K562 (cell line): ENCODE results near the gene CD164. TPM values are rescaled to one million over a fixed set of nuclear protein-coding genes. Genes with fewer than 3 reads are reported as not detected.

ENCODE experiments used
- ATF1 ChIP-seq, 2 experiments: fragments of 450-650 bp in 1 of 2; IDR thresholded peaks; 2 replicates each; pipeline ENCODE4 v1.6.1; 2016; ENCODE audit warnings: missing compliant biosample characterization in 1 of 2, missing genetic modification characterization in 1 of 2
- CHCHD3 ChIP-seq: fragments of 250-450 bp; sonication (Bioruptor Pico); IDR thresholded peaks from 2 replicates; pipeline ENCODE4 v2.1.2; 2022; ENCODE audit warnings: mild to moderate bottlenecking
- DEAF1 ChIP-seq: fragments of 450-650 bp; formaldehyde crosslinking; IDR thresholded peaks from 2 replicates; pipeline ENCODE4 v1.4.0; 2020; ENCODE audit warnings: mild to moderate bottlenecking, moderate library complexity
- ETV1 ChIP-seq: fragments of 450-650 bp; conservative IDR thresholded peaks from 2 replicates; pipeline ENCODE4 v1.6.1; 2016; ENCODE audit warnings: missing genetic modification characterization, control low read depth, low read depth, missing compliant biosample characterization
- FOXP4 ChIP-seq: sonication (generic); formaldehyde crosslinking; IDR thresholded peaks from 2 replicates; pipeline ENCODE4 v1.8.0; 2022; ENCODE audit warnings: mild to moderate bottlenecking, missing genetic modification reagents, borderline replicate concordance
- HBP1 ChIP-seq: fragments of 450-650 bp; formaldehyde crosslinking; IDR thresholded peaks from 2 replicates; pipeline ENCODE4 v1.4.0; 2022; ENCODE audit warnings: missing genetic modification characterization
- MAX ChIP-seq: sonication (generic); formaldehyde crosslinking; IDR thresholded peaks from 2 replicates; pipeline ENCODE4 v1.9.0; 2022; ENCODE audit warnings: mild to moderate bottlenecking, missing genetic modification reagents
- MTF1 ChIP-seq: fragments of 250-450 bp; sonication (Bioruptor Pico); IDR thresholded peaks from 2 replicates; pipeline ENCODE4 v1.9.0; 2021; ENCODE audit warnings: moderate library complexity, mild to moderate bottlenecking, inconsistent platforms, borderline replicate concordance
- NR1H2 ChIP-seq: sonication (generic); formaldehyde crosslinking; IDR thresholded peaks from 2 replicates; pipeline ENCODE4 v1.4.0; 2020; ENCODE audit warnings: mild to moderate bottlenecking, missing genetic modification reagents
- NR4A1 ChIP-seq, 2 experiments: fragments of 250-450 bp in 1 of 2; fragments of 450-650 bp in 1 of 2; sonication (Bioruptor Pico) in 1 of 2; IDR thresholded peaks; 2 replicates each; pipeline versions ENCODE4 v1.4.0 to v1.6.1; 2016 to 2020; ENCODE audit warnings: mild to moderate bottlenecking in 2 of 2, missing compliant biosample characterization in 1 of 2, missing genetic modification characterization in 1 of 2, moderate library complexity in 1 of 2
- NRF1 ChIP-seq, 2 experiments: fragments of 450-650 bp; IDR thresholded peaks in 1 of 2; conservative IDR thresholded peaks in 1 of 2; 2 replicates each; pipeline ENCODE4 v1.6.1; 2014; ENCODE audit warnings: mild to moderate bottlenecking in 2 of 2
- PCBP2 ChIP-seq: fragments of 200-400 bp; formaldehyde crosslinking; IDR thresholded peaks from 2 replicates; pipeline ENCODE4 v1.6.1; 2018; ENCODE audit warnings: low read length, low read depth, mild to moderate bottlenecking, moderate library complexity; ENCODE audit not compliant: poor library complexity, severe bottlenecking
- PRMT5 ChIP-seq: sonication (generic); formaldehyde crosslinking; IDR thresholded peaks from 2 replicates; pipeline ENCODE4 v1.5.0; 2020; ENCODE audit warnings: missing genetic modification reagents
- PRPF4 ChIP-seq: fragments of 200-400 bp; formaldehyde crosslinking; IDR thresholded peaks from one replicate; pipeline ENCODE4 v1.6.1; 2017; ENCODE audit warnings: low read length, low read depth, mild to moderate bottlenecking; ENCODE audit not compliant: insufficient read depth, poor library complexity, severe bottlenecking
- RAD21 ChIP-seq, 2 experiments: fragments of 250-450 bp in 1 of 2; fragments of 450-650 bp in 1 of 2; sonication (Bioruptor Pico) in 1 of 2; formaldehyde crosslinking in 1 of 2; IDR thresholded peaks in 1 of 2; conservative IDR thresholded peaks in 1 of 2; 2 replicates each; pipeline versions ENCODE4 v1.4.0 to v1.8.0; 2020 to 2022; ENCODE audit warnings: mild to moderate bottlenecking in 2 of 2, moderate library complexity in 1 of 2
- RBM34 ChIP-seq: fragments of 200-400 bp; formaldehyde crosslinking; IDR thresholded peaks from 2 replicates; pipeline ENCODE4 v1.6.1; 2018; ENCODE audit warnings: low read length, borderline replicate concordance; ENCODE audit not compliant: insufficient read depth
- SLC30A9 ChIP-seq: fragments of 250-450 bp; sonication (Bioruptor Pico); IDR thresholded peaks from 2 replicates; pipeline ENCODE4 v1.8.0; 2022; ENCODE audit warnings: mild to moderate bottlenecking, moderate library complexity
- SMAD4 ChIP-seq: fragments of 250-450 bp; sonication (Bioruptor Pico); conservative IDR thresholded peaks from 2 replicates; pipeline ENCODE4 v1.8.0; 2021; ENCODE audit warnings: inconsistent platforms, mild to moderate bottlenecking, moderate library complexity
- SP2 ChIP-seq: IDR thresholded peaks from 2 replicates; pipeline ENCODE4 v1.6.1; 2011; ENCODE audit warnings: mild to moderate bottlenecking, low read depth, low read length, moderate library complexity; ENCODE audit not compliant: poor library complexity, severe bottlenecking; ENCODE audit errors: extremely low read depth
- SRSF7 ChIP-seq: fragments of 200-400 bp; formaldehyde crosslinking; optimal IDR thresholded peaks from 2 replicates; pipeline ENCODE3; 2017; ENCODE audit warnings: mild to moderate bottlenecking, low read depth, low read length
- XRCC3 ChIP-seq: fragments of 450-650 bp; IDR thresholded peaks from 2 replicates; pipeline ENCODE4 v1.6.1; 2017; ENCODE audit warnings: mild to moderate bottlenecking, moderate library complexity
- polyA plus RNA-seq, 8 experiments: library from polyadenylated mRNA; depleted of rRNA in 4 of 8; stranded (reverse) in 5 of 8; unstranded in 3 of 8; fragments of >200 nt; fragmentation: Nextera tagmentation in 2 of 8; fragmentation: Illumina TruSeq in 1 of 8; extraction: Ambion mirVana in 2 of 8; extraction: Trizol in 1 of 8; gene quantifications; 2 replicates each; pipeline versions ENCODE4 v1.2.1 to v1.2.3, GENCODE V29; 2011 to 2014; ENCODE audit warnings: inconsistent platforms in 1 of 8, missing spikeins in 1 of 8
- total RNA-seq, 7 experiments: library from RNA; depleted of rRNA in 6 of 7; stranded (reverse); fragments of >200 nt in 6 of 7; fragmentation: Illumina TruSeq in 2 of 7; extraction: Trizol in 2 of 7; gene quantifications; 2 replicates each; pipeline versions ENCODE4 v1.2.1 to v1.2.3, GENCODE V29; 2011 to 2021; ENCODE audit warnings: low replicate concordance in 1 of 7

CD164 gene
- total and polyA plus RNA-seq, 9 of the 15 experiments (the other 6 are each of a cell fraction or from before 2014, with no cell fraction given), result 79.5 to 317 (median 165) TPM

GRCh38 chr6:109336221-109336961 is 45.9 kb downstream of the CD164 start (continued):
- TF ChIP-seq DEAF1 (no peak), ETV1 (no peak; the same call in 1 of the 2 replicates), XRCC3 (no peak), SMAD4 (CRISPR knock-in tag) (peak; percentile 87), PRMT5 (no peak), ATF1 (CRISPR knock-in tag; IDR thresholded peaks at IDR 0.05) (no peak), ATF1 (tag; IDR thresholded peaks at IDR 0.05) (no peak), SRSF7 (no peak), RBM34 (no peak), NR1H2 (CRISPR knock-in tag) (no peak), PRPF4 (no peak), SLC30A9 (CRISPR knock-in tag) (no peak), NR4A1 (CRISPR knock-in tag; IDR thresholded peaks at IDR 0.05) (no peak), NR4A1 (tag; IDR thresholded peaks at IDR 0.05) (peak; percentile 55; the same call in 1 of the 2 replicates), CHCHD3 (CRISPR knock-in tag) (no peak), NRF1 (conservative IDR thresholded peaks at IDR 0.05 in 1 of 2, IDR thresholded peaks at IDR 0.05 in 1 of 2) (no peak), SP2 (no peak), MAX (CRISPR knock-in tag) (no peak), RAD21 (CRISPR knock-in tag; conservative IDR thresholded peaks at IDR 0.05 in 1 of 2, IDR thresholded peaks at IDR 0.05 in 1 of 2) (0 out of 4 replicates have a peak, but pooled peaks of 1 of the 2 experiments have one; percentile 21), MTF1 (CRISPR knock-in tag) (0 out of 2 replicates have a peak, but pooled peaks have one; percentile 32), PCBP2 (no peak), HBP1 (CRISPR knock-in tag) (no peak), FOXP4 (CRISPR knock-in tag) (no peak)
